Panc1 (cell line): ENCODE data around the gene LAMB3. TPM values are rescaled to one million over a fixed set of nuclear protein-coding genes. Genes with fewer than 3 reads are reported as not detected.

Experiments used
- ATAC-seq: fragments of 200-7000 bp; cut with Tn5 transposase; 2 replicates; pipeline ENCODE4 v1.9.1; 2020; ENCODE audit warnings: mild to moderate bottlenecking, moderate library complexity
- BruUV-seq: library from RNA; stranded (reverse); fragments of 400-500 nt; replicated peaks from 2 replicates; lab custom pipeline; 2021; lab: Mats Ljungman, UMichigan
- CTCF ChIA-PET: fragments of 300-600 bp; sonication (Branson Sonifier 250); formaldehyde crosslinking; loops from one replicate; lab custom pipeline; 2022; ENCODE audit warnings: antibody characterized with exemption; lab: Charles Lee
- POLR2A ChIA-PET: fragments of 300-600 bp; sonication (Branson Sonifier 250); formaldehyde crosslinking; loops from one replicate; lab custom pipeline; 2022; ENCODE audit warnings: antibody characterized with exemption; lab: Charles Lee
- DNase-seq: peaks from one replicate; pipeline ENCODE4 v3.0.0-alpha.2; 2010; ENCODE audit warnings: low read depth, low spot score
- H3K27ac ChIP-seq: 2 replicates; pipeline ENCODE4 v1.5.1; 2011; ENCODE audit warnings: mild to moderate bottlenecking, low read length, inconsistent platforms
- H3K27me3 ChIP-seq: fragments of 200-500 bp; sonication (Bioruptor generic); 2 replicates; pipeline ENCODE4 v1.6.0; 2014; ENCODE audit warnings: low read length, inconsistent platforms; ENCODE audit not compliant: control insufficient read depth, insufficient read depth
- H3K36me3 ChIP-seq: fragments of 200-500 bp; sonication (Bioruptor generic); 2 replicates; pipeline ENCODE4 v1.5.1; 2014; ENCODE audit warnings: inconsistent platforms, mild to moderate bottlenecking, low read length, moderate library complexity; ENCODE audit not compliant: control insufficient read depth, insufficient read depth
- H3K4me1 ChIP-seq: 2 replicates; pipeline ENCODE4 v1.5.1; 2011; ENCODE audit warnings: inconsistent platforms, mild to moderate bottlenecking, low read length, moderate library complexity; ENCODE audit not compliant: control insufficient read depth, insufficient read depth
- H3K4me3 ChIP-seq, 2 experiments: 2 replicates each; pipeline ENCODE4 v1.5.1; 2011 to 2012; ENCODE audit warnings: low read depth in 2 of 2, low read length in 2 of 2, mild to moderate bottlenecking in 2 of 2, inconsistent platforms in 1 of 2, moderate library complexity in 1 of 2
- H3K9me3 ChIP-seq: fragments of 200-500 bp; sonication (Bioruptor generic); 2 replicates; pipeline ENCODE4 v1.5.1; 2014; ENCODE audit warnings: low read depth, mild to moderate bottlenecking, inconsistent platforms, low read length, moderate library complexity; ENCODE audit not compliant: control insufficient read depth, insufficient read depth
- POLR2AphosphoS5 ChIP-seq: IDR thresholded peaks from 2 replicates; pipeline ENCODE4 v1.6.1; 2012; ENCODE audit warnings: mild to moderate bottlenecking, low read depth, low read length, moderate library complexity
- SIN3A ChIP-seq: IDR thresholded peaks from 2 replicates; pipeline ENCODE4 v1.6.1; 2012; ENCODE audit warnings: low read depth, mild to moderate bottlenecking, low read length, moderate library complexity, borderline replicate concordance; ENCODE audit not compliant: insufficient read depth
- TCF7L2 ChIP-seq: IDR thresholded peaks from 2 replicates; pipeline ENCODE4 v1.6.1; 2011; ENCODE audit warnings: mild to moderate bottlenecking, low read depth, low read length, inconsistent platforms
- in situ Hi-C: cut with HindIII; loops from 2 replicates; pipeline ENCODE4 v1.10.0; 2016; ENCODE audit warnings: low sequenced_read_pairs, low pct_unique_long_range_greater_than_20kb
- intact Hi-C: fragments of 100-400 bp; cut with micrococcal nuclease; formaldehyde crosslinking; loops from one replicate; pipeline ENCODE4 v1.10.0; 2022; ENCODE audit not compliant: unreplicated experiment
- total RNA-seq: library from RNA; stranded (reverse); gene quantifications from one replicate; pipeline ENCODE4 v1.2.1, GENCODE V29; 2021; ENCODE audit not compliant: unreplicated experiment
- TF ChIP-seq, protein P1 (sequence below): fragments of 450-650 bp; IDR thresholded peaks from 2 replicates; pipeline ENCODE4 v1.5.1; 2017; ENCODE audit warnings: mild to moderate bottlenecking
- TF ChIP-seq, protein P2 (sequence below), 2 experiments: IDR thresholded peaks; 2 replicates each; pipeline ENCODE4 v1.6.1; 2011 to 2012; ENCODE audit warnings: low read depth in 2 of 2, control low read depth in 1 of 2, low read length in 1 of 2, mild to moderate bottlenecking in 1 of 2, moderate library complexity in 1 of 2; ENCODE audit not compliant: insufficient read depth in 1 of 2

LAMB3 gene
- total RNA-seq, 1 experiment from 2014 or later: 0.85 TPM

DNA sequence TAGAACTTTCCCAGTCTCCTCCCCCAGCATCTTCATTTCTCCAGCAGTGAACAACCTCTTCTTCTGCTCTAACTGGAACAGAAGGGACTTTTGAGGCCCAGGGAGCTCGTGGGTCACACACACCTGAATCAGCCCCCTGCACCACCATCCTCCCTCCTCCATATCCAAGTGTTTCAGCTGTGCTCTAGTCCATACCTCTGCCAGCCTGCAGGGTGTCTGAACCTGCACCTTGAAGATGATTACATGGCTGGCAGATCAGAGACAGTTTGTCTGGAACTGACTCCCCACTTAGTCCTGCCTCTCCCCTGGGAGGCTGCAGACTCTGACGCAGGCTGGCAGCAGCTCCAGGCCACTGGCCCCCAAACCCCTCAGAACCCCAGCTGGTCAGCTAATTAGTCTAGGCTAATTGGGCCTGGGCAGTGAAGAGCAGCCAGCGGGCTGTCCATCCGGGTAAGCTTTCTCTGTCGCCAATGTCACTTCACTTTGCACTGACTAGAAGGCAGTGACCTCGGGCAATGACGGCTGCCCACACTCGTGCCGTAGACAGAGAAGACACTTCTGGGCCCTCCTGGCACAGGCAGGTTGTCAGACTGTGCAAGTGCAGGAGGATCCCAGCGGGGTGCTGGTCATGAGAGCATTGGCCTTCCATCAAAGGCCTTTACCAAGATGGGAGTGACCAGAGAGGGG, 56.5 kb downstream of the LAMB3 start:
- ATAC-seq: no peak
- CTCF ChIA-PET: no interaction called here
- no peaks in the 10 kb centered on the region for H3K4me1 ChIP-seq
- no peaks in the 10 kb centered on the region for H3K36me3 ChIP-seq
- H3K9me3 ChIP-seq: no peaks in the 10 kb centered on the region
- H3K27ac ChIP-seq: no peak overlapping the region
- no peak overlapping the region for H3K4me3 ChIP-seq
- BruUV-seq: no TSS peak
- intact Hi-C loops (no loop called here), in situ Hi-C loops (no loop called here)
- peaks cover 4% of the 10 kb centered on the region; the same call in 1 of the 2 replicates for H3K27me3 ChIP-seq
- POLR2A ChIA-PET: no interaction called here
- no peak for DNase-seq
- TF ChIP-seq, protein P1, sequence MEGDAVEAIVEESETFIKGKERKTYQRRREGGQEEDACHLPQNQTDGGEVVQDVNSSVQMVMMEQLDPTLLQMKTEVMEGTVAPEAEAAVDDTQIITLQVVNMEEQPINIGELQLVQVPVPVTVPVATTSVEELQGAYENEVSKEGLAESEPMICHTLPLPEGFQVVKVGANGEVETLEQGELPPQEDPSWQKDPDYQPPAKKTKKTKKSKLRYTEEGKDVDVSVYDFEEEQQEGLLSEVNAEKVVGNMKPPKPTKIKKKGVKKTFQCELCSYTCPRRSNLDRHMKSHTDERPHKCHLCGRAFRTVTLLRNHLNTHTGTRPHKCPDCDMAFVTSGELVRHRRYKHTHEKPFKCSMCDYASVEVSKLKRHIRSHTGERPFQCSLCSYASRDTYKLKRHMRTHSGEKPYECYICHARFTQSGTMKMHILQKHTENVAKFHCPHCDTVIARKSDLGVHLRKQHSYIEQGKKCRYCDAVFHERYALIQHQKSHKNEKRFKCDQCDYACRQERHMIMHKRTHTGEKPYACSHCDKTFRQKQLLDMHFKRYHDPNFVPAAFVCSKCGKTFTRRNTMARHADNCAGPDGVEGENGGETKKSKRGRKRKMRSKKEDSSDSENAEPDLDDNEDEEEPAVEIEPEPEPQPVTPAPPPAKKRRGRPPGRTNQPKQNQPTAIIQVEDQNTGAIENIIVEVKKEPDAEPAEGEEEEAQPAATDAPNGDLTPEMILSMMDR: no peak
- TF ChIP-seq POLR2AphosphoS5 (no peak), TCF7L2 (no peak), SIN3A (no peak)
- TF ChIP-seq, protein P2, sequence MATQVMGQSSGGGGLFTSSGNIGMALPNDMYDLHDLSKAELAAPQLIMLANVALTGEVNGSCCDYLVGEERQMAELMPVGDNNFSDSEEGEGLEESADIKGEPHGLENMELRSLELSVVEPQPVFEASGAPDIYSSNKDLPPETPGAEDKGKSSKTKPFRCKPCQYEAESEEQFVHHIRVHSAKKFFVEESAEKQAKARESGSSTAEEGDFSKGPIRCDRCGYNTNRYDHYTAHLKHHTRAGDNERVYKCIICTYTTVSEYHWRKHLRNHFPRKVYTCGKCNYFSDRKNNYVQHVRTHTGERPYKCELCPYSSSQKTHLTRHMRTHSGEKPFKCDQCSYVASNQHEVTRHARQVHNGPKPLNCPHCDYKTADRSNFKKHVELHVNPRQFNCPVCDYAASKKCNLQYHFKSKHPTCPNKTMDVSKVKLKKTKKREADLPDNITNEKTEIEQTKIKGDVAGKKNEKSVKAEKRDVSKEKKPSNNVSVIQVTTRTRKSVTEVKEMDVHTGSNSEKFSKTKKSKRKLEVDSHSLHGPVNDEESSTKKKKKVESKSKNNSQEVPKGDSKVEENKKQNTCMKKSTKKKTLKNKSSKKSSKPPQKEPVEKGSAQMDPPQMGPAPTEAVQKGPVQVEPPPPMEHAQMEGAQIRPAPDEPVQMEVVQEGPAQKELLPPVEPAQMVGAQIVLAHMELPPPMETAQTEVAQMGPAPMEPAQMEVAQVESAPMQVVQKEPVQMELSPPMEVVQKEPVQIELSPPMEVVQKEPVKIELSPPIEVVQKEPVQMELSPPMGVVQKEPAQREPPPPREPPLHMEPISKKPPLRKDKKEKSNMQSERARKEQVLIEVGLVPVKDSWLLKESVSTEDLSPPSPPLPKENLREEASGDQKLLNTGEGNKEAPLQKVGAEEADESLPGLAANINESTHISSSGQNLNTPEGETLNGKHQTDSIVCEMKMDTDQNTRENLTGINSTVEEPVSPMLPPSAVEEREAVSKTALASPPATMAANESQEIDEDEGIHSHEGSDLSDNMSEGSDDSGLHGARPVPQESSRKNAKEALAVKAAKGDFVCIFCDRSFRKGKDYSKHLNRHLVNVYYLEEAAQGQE (IDR thresholded peaks at IDR 0.05; ENCODE audit: insufficient read depth in 1 of 2, low read depth in 2 of 2, low read length in 1 of 2): no peak

DNA sequence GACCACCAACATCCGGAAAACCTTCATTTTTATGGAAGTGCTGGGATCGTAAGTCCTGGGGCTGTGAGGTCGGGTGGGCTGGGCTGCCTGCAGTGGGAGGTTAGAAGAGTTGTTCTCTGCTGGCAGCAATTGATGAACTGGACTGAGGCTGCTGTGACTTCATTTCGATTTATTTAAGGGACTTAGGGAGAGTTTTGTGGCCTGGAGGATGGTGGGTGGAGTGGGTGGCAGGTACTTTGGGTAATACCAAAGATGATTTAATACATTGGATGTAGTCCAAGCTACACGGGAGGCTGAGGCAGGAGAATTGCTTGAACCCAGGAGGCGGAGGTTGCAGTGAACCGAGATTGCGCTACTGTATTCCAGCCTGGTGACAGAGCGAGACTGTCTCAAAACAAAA, 57.2 kb downstream of the LAMB3 start:
- Histone ChIP-seq H3K27me3 (peaks cover 4% of the 10 kb centered on the region; the same call in 1 of the 2 replicates), H3K4me1 (no peaks in the 10 kb centered on the region), H3K4me3 (no peak overlapping the region), H3K36me3 (no peaks in the 10 kb centered on the region), H3K27ac (no peak overlapping the region), H3K9me3 (no peaks in the 10 kb centered on the region)
- ChIA-PET POLR2A (no interaction called here), CTCF (no interaction called here)
- no peak for ATAC-seq
- in situ Hi-C loops (no loop called here), intact Hi-C loops (no loop called here)
- DNase-seq: no peak
- BruUV-seq: no TSS peak
- TF ChIP-seq, protein P2 (IDR thresholded peaks at IDR 0.05; ENCODE audit: insufficient read depth in 1 of 2, low read depth in 2 of 2, low read length in 1 of 2): no peak
- TF ChIP-seq POLR2AphosphoS5 (no peak), SIN3A (no peak), TCF7L2 (no peak)
- TF ChIP-seq, protein P1: no peak
